Mammary epithelial cell (primary cell): ENCODE data around the gene CHRNE.

Source experiments
- CTCF ChIP-seq, 2 donors: IDR thresholded peaks in 1 of 2; conservative IDR thresholded peaks in 1 of 2; 2 replicates each; pipeline ENCODE4 v1.5.1; 2011 to 2012; ENCODE audit warnings: inconsistent platforms in 2 of 2, low read length in 2 of 2, mild to moderate bottlenecking in 2 of 2, control low read depth in 1 of 2, low read depth in 1 of 2; ENCODE audit not compliant: insufficient read depth in 1 of 2; ENCODE audit errors: extremely low read depth in 1 of 2
- EZH2 ChIP-seq: IDR thresholded peaks from 2 replicates; pipeline ENCODE4 v1.6.1; 2012; ENCODE audit warnings: low read length, inconsistent platforms, borderline replicate concordance

- peak; percentile 88 to 91 for TF ChIP-seq CTCF (conservative IDR thresholded peaks at IDR 0.05 in 1 of 2, IDR thresholded peaks at IDR 0.05 in 1 of 2; ENCODE audit: extremely low read depth in 1 of 2, insufficient read depth in 1 of 2, low read depth in 1 of 2, low read length in 2 of 2)
- TF ChIP-seq EZH2, result no peak
Measured at GRCh38 chr17:4881761-4882555, 20.9 kb downstream of the CHRNE start.
